IPS-18c (cell line): Measurements from ENCODE around the gene HEATR5A.
"Not testable (repeated sequence)": the region's sequence is repeated elsewhere in the genome, so short reads cannot be mapped to it uniquely, and the experiment has no call there.

Experiments used
- H3K4me3 ChIP-seq: 2 replicates; pipeline ENCODE4 v1.7.0; 2013; ENCODE audit warnings: low read depth, mild to moderate bottlenecking, low read length, moderate library complexity; ENCODE audit not compliant: insufficient read depth
- H3K9me3 ChIP-seq: one replicate; pipeline ENCODE4 v1.6.1; 2013; ENCODE audit warnings: mild to moderate bottlenecking, low read length, moderate library complexity; ENCODE audit not compliant: control insufficient read depth, insufficient read depth

HEATR5A gene

GRCh38 chr14:31420319-31421111 is at the start of gene HEATR5A:
Gene HEATR5A, minus strand, starts transcription at chr14:31420550. Its CDS starts 17,575 bp downstream, at chr14:31402975.
- Histone ChIP-seq H3K4me3 (peak within 1 kb of the TSS; percentile 83), H3K9me3 (no peaks in the 10 kb centered on the region)

- no peaks in the 10 kb centered on the region for H3K9me3 ChIP-seq
- no peak overlapping the region for H3K4me3 ChIP-seq
These were observed 46.2 kb upstream of the HEATR5A start for GRCh38 chr14:31466554-31466953.

GRCh38 chr14:31465111-31465510 is 44.8 kb upstream of the HEATR5A start:
- Histone ChIP-seq H3K4me3 (no peak overlapping the region), H3K9me3 (no peaks in the 10 kb centered on the region)

- not testable (repeated sequence) for H3K4me3 ChIP-seq, H3K9me3 ChIP-seq
These were observed 42.1 kb upstream of the HEATR5A start for GRCh38 chr14:31462450-31462849.

- no peak overlapping the region for H3K4me3 ChIP-seq
These were observed 41.2 kb upstream of the HEATR5A start for GRCh38 chr14:31461545-31461944.

GRCh38 chr14:31457665-31458659 is 37.6 kb upstream of the HEATR5A start:
- Histone ChIP-seq H3K9me3 (no peaks in the 10 kb centered on the region), H3K4me3 (no peak overlapping the region)

More at GRCh38 chr14:31461545-31461944, 41.2 kb upstream of the HEATR5A start:
- no peaks in the 10 kb centered on the region for H3K9me3 ChIP-seq

- Histone ChIP-seq H3K4me3 (peak within 1 kb of the TSS; percentile 94), H3K9me3 (no peaks in the 10 kb centered on the region)
These were observed 36.7 kb upstream of the HEATR5A start, which contains the start of gene DTD2 for GRCh38 chr14:31456841-31457664. Gene DTD2, minus strand, starts transcription at chr14:31457506. Its CDS starts 113 bp downstream, at chr14:31457393.

- Histone ChIP-seq H3K9me3 (no peaks in the 10 kb centered on the region), H3K4me3 (no peak overlapping the region)
These were observed 29.7 kb upstream of the HEATR5A start for GRCh38 chr14:31449971-31450610.

- Histone ChIP-seq H3K4me3 (no peak overlapping the region), H3K9me3 (no peaks in the 10 kb centered on the region)
These were observed 28.8 kb upstream of the HEATR5A start for GRCh38 chr14:31449136-31449535.

GRCh38 chr14:31445703-31446102 is 25.4 kb upstream of the HEATR5A start:
- Histone ChIP-seq H3K9me3 (no peaks in the 10 kb centered on the region), H3K4me3 (no peak overlapping the region)

- H3K9me3 ChIP-seq: no peaks in the 10 kb centered on the region
- H3K4me3 ChIP-seq: no peak overlapping the region
These were observed 21.9 kb upstream of the HEATR5A start for GRCh38 chr14:31442284-31442683.

GRCh38 chr14:31441273-31442111 is 21.1 kb upstream of the HEATR5A start:
- Histone ChIP-seq H3K9me3 (no peaks in the 10 kb centered on the region), H3K4me3 (no peak overlapping the region)

- Histone ChIP-seq H3K4me3 (no peak overlapping the region), H3K9me3 (no peaks in the 10 kb centered on the region)
These were observed 19.9 kb upstream of the HEATR5A start for GRCh38 chr14:31440280-31440679.

GRCh38 chr14:31439561-31439960 is 19.2 kb upstream of the HEATR5A start:
- H3K4me3 ChIP-seq: no peak overlapping the region
- H3K9me3 ChIP-seq: no peaks in the 10 kb centered on the region

GRCh38 chr14:31437045-31437691 is 16.8 kb upstream of the HEATR5A start:
- H3K4me3 ChIP-seq, H3K9me3 ChIP-seq: not testable (repeated sequence)
